ENCODE data around the gene ZDHHC5. TPM values are rescaled to one million over a fixed set of nuclear protein-coding genes. Genes with fewer than 3 reads are reported as not detected.

Gene ZDHHC5
- total RNA-seq, 1 donor from 2014 or later: 41.8 TPM

DNA sequence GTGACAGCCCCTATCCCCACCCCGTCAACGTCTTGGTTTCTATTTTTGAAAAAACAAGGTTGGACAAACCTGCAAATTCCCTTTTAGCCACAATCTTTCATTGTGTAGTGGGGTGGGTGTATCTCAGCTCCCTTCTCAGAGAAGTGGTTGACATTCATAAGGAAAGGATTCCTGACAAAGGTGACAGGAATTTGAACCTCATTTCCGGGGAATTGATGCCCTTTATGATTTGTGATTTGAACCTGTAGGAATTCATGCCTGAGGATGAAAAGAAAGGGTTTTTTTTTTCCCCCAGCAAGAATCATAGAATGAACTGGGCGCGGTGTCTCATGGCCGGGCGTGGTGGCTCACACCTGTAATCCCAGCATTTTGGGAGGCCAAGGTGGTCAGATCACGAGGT, 32.7 kb upstream of the ZDHHC5 start:
- peaks cover 19% of the 10 kb centered on the region for H3K4me1 Mint-ChIP-seq
- no peak overlapping the region for H3K27ac Mint-ChIP-seq
- H3K36me3 Mint-ChIP-seq: no peaks in the 10 kb centered on the region
- peaks cover 16% of the 10 kb centered on the region for H3K27me3 Mint-ChIP-seq (ENCODE audit: insufficient read depth, low read depth)
- H3K27me3 ChIP-seq: no peaks in the 10 kb centered on the region
- peaks cover 15% of the 10 kb centered on the region for H3K4me1 ChIP-seq
- H4K20me1 ChIP-seq (ENCODE audit: low read depth): peaks cover 7% of the 10 kb centered on the region
- no peaks in the 10 kb centered on the region for H3K9me3 Mint-ChIP-seq
- no peak overlapping the region for H3K4me2 ChIP-seq
- H3K27ac ChIP-seq: no peak overlapping the region
- H3K36me3 ChIP-seq: no peaks in the 10 kb centered on the region
- TF ChIP-seq, protein P1, sequence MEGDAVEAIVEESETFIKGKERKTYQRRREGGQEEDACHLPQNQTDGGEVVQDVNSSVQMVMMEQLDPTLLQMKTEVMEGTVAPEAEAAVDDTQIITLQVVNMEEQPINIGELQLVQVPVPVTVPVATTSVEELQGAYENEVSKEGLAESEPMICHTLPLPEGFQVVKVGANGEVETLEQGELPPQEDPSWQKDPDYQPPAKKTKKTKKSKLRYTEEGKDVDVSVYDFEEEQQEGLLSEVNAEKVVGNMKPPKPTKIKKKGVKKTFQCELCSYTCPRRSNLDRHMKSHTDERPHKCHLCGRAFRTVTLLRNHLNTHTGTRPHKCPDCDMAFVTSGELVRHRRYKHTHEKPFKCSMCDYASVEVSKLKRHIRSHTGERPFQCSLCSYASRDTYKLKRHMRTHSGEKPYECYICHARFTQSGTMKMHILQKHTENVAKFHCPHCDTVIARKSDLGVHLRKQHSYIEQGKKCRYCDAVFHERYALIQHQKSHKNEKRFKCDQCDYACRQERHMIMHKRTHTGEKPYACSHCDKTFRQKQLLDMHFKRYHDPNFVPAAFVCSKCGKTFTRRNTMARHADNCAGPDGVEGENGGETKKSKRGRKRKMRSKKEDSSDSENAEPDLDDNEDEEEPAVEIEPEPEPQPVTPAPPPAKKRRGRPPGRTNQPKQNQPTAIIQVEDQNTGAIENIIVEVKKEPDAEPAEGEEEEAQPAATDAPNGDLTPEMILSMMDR (IDR thresholded peaks at IDR 0.05): no peak
- TF ChIP-seq EZH2 (IDR thresholded peaks at IDR 0.05): no peak
- no peak for TF ChIP-seq EZH2phosphoT487 (IDR thresholded peaks at IDR 0.05)
- no peak overlapping the region for H3K4me3 Mint-ChIP-seq
- no peak for DNase-seq (ENCODE audit: low spot score)
- H3F3A ChIP-seq (ENCODE audit: low read depth): peaks cover 34% of the 10 kb centered on the region
- peaks cover 33% of the 10 kb centered on the region for H3K79me2 ChIP-seq (ENCODE audit: low read depth)
- no peak overlapping the region for H3K9ac ChIP-seq
- H2AFZ ChIP-seq (replicated peaks): no peak overlapping the region
- H3K9me3 ChIP-seq (ENCODE audit: low read depth): no peaks in the 10 kb centered on the region
- H3K4me3 ChIP-seq: no peak overlapping the region

DNA sequence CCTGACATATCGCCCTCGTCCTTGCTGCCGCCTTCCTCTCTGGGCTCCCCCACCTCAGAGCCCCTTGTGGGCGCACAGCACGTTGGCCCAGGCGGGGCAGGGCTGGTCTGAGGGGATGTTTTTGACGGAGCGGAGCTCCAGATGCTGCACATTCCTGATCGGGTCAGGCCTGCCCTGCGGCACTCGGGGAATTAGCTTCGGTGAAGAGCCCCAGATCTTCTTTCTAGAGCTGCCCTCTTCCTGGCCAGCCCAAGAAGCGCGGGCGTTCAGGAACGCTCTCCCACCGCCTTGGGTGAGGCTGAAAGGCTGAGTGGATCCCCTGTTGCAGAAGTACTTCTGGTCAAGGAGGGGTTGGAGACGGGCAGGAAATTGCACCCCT, 30.3 kb upstream of the ZDHHC5 start:
- Mint-ChIP-seq H3K9me3 (no peaks in the 10 kb centered on the region), H3K36me3 (peaks cover 12% of the 10 kb centered on the region), H3K4me3 (peak overlapping the region; percentile 97), H3K27ac (peak overlapping the region; percentile 99), H3K4me1 (peaks cover 36% of the 10 kb centered on the region), H3K27me3 (ENCODE audit: insufficient read depth, low read depth) (peaks cover 14% of the 10 kb centered on the region)
- Histone ChIP-seq H3K4me2 (peak overlapping the region; percentile 90), H3F3A (ENCODE audit: low read depth) (peaks cover 57% of the 10 kb centered on the region), H3K79me2 (ENCODE audit: low read depth) (peaks cover 57% of the 10 kb centered on the region), H2AFZ (replicated peaks) (peak overlapping the region; percentile 83), H3K36me3 (no peaks in the 10 kb centered on the region), H3K27ac (peak overlapping the region; percentile 100), H3K9me3 (ENCODE audit: low read depth) (no peaks in the 10 kb centered on the region), H3K4me3 (peak overlapping the region; percentile 98), H3K9ac (peak overlapping the region; percentile 48), H3K27me3 (no peaks in the 10 kb centered on the region), H4K20me1 (ENCODE audit: low read depth) (peaks cover 31% of the 10 kb centered on the region), H3K4me1 (peaks cover 39% of the 10 kb centered on the region)
- TF ChIP-seq, protein P1 (IDR thresholded peaks at IDR 0.05): no peak
- no peak for TF ChIP-seq EZH2phosphoT487 (IDR thresholded peaks at IDR 0.05)
- TF ChIP-seq EZH2 (IDR thresholded peaks at IDR 0.05): no peak
- DNase-seq (ENCODE audit: low spot score): peak; percentile 85

DNA sequence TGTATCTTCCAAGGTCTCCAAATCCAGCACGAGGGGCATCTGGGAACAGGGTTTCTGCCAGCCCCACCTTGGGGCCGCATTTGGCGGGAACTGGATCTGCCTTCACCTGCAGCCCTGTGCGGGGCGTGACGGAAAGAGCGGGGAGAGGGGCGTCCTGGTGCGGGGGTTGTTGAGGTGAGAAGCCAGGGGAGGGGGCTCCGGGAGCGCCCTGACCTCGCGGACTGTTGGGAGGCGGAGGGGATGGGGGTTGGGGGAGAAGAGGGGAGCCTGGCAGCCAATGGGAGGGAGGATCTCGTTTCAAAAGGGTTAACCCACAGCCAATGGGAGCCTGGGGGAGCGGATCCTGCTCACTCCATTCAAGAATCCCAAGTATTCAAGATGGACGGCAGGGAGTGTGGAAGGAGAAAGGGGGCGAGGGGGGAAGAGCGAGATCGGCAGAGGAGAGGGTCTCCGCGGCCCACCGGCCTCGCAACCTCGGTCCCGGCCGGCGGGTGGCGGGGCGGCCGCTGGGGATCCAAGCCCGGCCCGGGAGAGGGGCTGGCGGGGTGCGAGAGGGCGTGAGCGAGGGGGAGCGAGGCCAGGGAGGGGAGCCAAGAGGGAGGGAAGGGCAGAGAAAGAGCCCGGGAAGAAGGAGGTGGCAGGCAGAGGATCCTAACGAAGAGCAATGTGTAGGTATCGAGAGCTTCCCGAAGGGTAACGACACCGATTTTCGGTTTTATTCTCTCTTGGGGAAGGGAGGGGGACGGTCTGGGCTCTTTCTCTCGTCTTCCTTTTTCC, 29.7 kb upstream of the ZDHHC5 start:
- H3K36me3 Mint-ChIP-seq: peaks cover 15% of the 10 kb centered on the region
- Histone ChIP-seq H3K4me1 (peaks cover 41% of the 10 kb centered on the region), H2AFZ (replicated peaks) (peak overlapping the region; percentile 83), H3K27ac (peak overlapping the region; percentile 100), H4K20me1 (ENCODE audit: low read depth) (peaks cover 36% of the 10 kb centered on the region), H3K4me3 (peak overlapping the region; percentile 98), H3K27me3 (no peaks in the 10 kb centered on the region), H3K9me3 (ENCODE audit: low read depth) (no peaks in the 10 kb centered on the region), H3K9ac (peak overlapping the region; percentile 100), H3K79me2 (ENCODE audit: low read depth) (peaks cover 62% of the 10 kb centered on the region), H3K4me2 (peak overlapping the region; percentile 90), H3K36me3 (no peaks in the 10 kb centered on the region), H3F3A (ENCODE audit: low read depth) (peaks cover 63% of the 10 kb centered on the region)
- peaks cover 14% of the 10 kb centered on the region for H3K27me3 Mint-ChIP-seq (ENCODE audit: insufficient read depth, low read depth)
- no peaks in the 10 kb centered on the region for H3K9me3 Mint-ChIP-seq
- H3K4me3 Mint-ChIP-seq: peak overlapping the region; percentile 97
- DNase-seq (ENCODE audit: low spot score): peak; percentile 97
- H3K4me1 Mint-ChIP-seq: peaks cover 40% of the 10 kb centered on the region
- TF ChIP-seq, protein P1 (IDR thresholded peaks at IDR 0.05): no peak
- TF ChIP-seq EZH2phosphoT487 (IDR thresholded peaks at IDR 0.05): no peak
- no peak for TF ChIP-seq EZH2 (IDR thresholded peaks at IDR 0.05)
- H3K27ac Mint-ChIP-seq: peak overlapping the region; percentile 99
